ENCODE measurements around the gene MGAT3. TPM values are rescaled to one million over a fixed set of nuclear protein-coding genes. Genes with fewer than 3 reads are reported as not detected.

The MGAT3 gene
- total and polyA plus RNA-seq, 2 of the 13 experiments (the other 11 are each of a cell fraction or from before 2014, with no cell fraction given) = 0.11 to 0.15 TPM

DNA sequence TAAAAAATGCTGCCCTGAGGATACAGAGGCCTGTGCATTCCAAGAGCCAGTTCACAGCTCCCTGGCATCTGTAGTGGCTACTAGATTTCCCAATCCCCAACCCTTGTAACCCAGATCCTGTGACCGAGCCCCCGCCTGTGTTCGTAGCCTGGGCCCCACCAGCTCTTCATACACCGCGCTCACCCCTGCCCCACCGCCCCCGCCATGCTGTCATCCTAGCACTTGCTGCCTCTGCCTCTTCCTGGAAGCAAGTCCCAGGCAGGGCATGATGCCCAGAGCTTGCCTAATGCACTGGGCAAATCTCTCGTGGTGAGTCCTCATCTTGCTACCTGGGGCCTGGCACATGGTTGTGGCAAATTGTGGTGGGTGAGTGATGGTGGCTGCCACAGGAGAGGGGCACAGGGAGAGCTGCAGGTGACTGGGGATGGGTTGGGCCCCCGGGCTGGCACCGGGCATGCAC, 7.1 kb downstream of the MGAT3 start:
- Histone ChIP-seq H3K9me3 (ENCODE audit: low read length) (no peaks in the 10 kb centered on the region), H3K79me2 (ENCODE audit: insufficient read depth, low read length) (no peaks in the 10 kb centered on the region), H3K4me3 (replicated peaks in 1 of 3; ENCODE audit: insufficient read depth in 1 of 3, low read depth in 2 of 3, low read length in 3 of 3) (no peak overlapping the region), H3K27ac (ENCODE audit: extremely low read length, insufficient read depth, low read length) (no peak overlapping the region), H4K20me1 (ENCODE audit: insufficient read depth, low read length) (no peaks in the 10 kb centered on the region), H3K4me1 (ENCODE audit: insufficient read depth, low read length) (peaks cover 50% of the 10 kb centered on the region), H3K4me2 (ENCODE audit: low read depth, low read length) (no peak overlapping the region), H2AFZ (ENCODE audit: low read length) (no peak overlapping the region), H3K27me3 (ENCODE audit: control insufficient read depth in 1 of 2, insufficient read depth in 2 of 2, low read length in 2 of 2) (peaks cover 1 to 25% of the 10 kb centered on the region in 2 experiments; a peak in 2 of 5 replicates), H3K9ac (ENCODE audit: insufficient read depth, low read depth, low read length) (no peak overlapping the region), H3K36me3 (replicated peaks in 1 of 2; ENCODE audit: control insufficient read depth in 1 of 2, insufficient read depth in 2 of 2, low read length in 2 of 2) (no peaks in the 10 kb centered on the region)
- TF ChIP-seq, protein P1, sequence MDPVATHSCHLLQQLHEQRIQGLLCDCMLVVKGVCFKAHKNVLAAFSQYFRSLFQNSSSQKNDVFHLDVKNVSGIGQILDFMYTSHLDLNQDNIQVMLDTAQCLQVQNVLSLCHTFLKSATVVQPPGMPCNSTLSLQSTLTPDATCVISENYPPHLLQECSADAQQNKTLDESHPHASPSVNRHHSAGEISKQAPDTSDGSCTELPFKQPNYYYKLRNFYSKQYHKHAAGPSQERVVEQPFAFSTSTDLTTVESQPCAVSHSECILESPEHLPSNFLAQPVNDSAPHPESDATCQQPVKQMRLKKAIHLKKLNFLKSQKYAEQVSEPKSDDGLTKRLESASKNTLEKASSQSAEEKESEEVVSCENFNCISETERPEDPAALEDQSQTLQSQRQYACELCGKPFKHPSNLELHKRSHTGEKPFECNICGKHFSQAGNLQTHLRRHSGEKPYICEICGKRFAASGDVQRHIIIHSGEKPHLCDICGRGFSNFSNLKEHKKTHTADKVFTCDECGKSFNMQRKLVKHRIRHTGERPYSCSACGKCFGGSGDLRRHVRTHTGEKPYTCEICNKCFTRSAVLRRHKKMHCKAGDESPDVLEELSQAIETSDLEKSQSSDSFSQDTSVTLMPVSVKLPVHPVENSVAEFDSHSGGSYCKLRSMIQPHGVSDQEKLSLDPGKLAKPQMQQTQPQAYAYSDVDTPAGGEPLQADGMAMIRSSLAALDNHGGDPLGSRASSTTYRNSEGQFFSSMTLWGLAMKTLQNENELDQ (CRISPR knock-in tag; IDR thresholded peaks at IDR 0.05; ENCODE audit: borderline replicate concordance) = no peak
- TF ChIP-seq NFKB2 (CRISPR knock-in tag; IDR thresholded peaks at IDR 0.05; ENCODE audit: borderline replicate concordance) (no peak), SNRNP70 (IDR thresholded peaks at IDR 0.05; ENCODE audit: low read depth, low read length) (no peak), ZNF775 (CRISPR knock-in tag; IDR thresholded peaks at IDR 0.05; ENCODE audit: borderline replicate concordance) (no peak), IKZF1 (IDR thresholded peaks at IDR 0.05) (no peak), RFX1 (IDR thresholded peaks at IDR 0.05) (no peak), TBP (CRISPR knock-in tag; IDR thresholded peaks at IDR 0.05) (no peak), SOX6 (IDR thresholded peaks at IDR 0.05) (no peak), SOX6 (CRISPR knock-in tag; IDR thresholded peaks at IDR 0.05) (no peak), ZFP62 (CRISPR knock-in tag; IDR thresholded peaks at IDR 0.05) (no peak), ELF1 (CRISPR knock-in tag; IDR thresholded peaks at IDR 0.05) (no peak)
- TF ChIP-seq, protein P2, sequence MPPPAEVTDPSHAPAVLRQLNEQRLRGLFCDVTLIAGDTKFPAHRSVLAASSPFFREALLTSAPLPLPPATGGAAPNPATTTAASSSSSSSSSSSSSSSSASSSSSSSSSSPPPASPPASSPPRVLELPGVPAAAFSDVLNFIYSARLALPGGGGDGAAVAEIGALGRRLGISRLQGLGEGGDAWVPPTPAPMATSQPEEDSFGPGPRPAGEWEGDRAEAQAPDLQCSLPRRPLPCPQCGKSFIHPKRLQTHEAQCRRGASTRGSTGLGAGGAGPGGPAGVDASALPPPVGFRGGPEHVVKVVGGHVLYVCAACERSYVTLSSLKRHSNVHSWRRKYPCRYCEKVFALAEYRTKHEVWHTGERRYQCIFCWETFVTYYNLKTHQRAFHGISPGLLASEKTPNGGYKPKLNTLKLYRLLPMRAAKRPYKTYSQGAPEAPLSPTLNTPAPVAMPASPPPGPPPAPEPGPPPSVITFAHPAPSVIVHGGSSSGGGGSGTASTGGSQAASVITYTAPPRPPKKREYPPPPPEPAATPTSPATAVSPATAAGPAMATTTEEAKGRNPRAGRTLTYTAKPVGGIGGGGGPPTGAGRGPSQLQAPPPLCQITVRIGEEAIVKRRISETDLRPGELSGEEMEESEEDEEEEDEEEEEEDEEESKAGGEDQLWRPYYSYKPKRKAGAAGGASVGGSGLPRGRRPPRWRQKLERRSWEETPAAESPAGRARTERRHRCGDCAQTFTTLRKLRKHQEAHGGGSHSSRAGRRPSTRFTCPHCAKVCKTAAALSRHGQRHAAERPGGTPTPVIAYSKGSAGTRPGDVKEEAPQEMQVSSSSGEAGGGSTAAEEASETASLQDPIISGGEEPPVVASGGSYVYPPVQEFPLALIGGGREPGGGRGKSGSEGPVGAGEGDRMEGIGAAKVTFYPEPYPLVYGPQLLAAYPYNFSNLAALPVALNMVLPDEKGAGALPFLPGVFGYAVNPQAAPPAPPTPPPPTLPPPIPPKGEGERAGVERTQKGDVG (CRISPR knock-in tag; IDR thresholded peaks at IDR 0.05; ENCODE audit: borderline replicate concordance) = no peak
- TF ChIP-seq, protein P3, sequence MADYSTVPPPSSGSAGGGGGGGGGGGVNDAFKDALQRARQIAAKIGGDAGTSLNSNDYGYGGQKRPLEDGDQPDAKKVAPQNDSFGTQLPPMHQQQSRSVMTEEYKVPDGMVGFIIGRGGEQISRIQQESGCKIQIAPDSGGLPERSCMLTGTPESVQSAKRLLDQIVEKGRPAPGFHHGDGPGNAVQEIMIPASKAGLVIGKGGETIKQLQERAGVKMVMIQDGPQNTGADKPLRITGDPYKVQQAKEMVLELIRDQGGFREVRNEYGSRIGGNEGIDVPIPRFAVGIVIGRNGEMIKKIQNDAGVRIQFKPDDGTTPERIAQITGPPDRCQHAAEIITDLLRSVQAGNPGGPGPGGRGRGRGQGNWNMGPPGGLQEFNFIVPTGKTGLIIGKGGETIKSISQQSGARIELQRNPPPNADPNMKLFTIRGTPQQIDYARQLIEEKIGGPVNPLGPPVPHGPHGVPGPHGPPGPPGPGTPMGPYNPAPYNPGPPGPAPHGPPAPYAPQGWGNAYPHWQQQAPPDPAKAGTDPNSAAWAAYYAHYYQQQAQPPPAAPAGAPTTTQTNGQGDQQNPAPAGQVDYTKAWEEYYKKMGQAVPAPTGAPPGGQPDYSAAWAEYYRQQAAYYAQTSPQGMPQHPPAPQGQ (CRISPR knock-in tag; IDR thresholded peaks at IDR 0.05; ENCODE audit: borderline replicate concordance) = no peak
- TF ChIP-seq, protein P4, sequence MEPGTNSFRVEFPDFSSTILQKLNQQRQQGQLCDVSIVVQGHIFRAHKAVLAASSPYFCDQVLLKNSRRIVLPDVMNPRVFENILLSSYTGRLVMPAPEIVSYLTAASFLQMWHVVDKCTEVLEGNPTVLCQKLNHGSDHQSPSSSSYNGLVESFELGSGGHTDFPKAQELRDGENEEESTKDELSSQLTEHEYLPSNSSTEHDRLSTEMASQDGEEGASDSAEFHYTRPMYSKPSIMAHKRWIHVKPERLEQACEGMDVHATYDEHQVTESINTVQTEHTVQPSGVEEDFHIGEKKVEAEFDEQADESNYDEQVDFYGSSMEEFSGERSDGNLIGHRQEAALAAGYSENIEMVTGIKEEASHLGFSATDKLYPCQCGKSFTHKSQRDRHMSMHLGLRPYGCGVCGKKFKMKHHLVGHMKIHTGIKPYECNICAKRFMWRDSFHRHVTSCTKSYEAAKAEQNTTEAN (CRISPR knock-in tag; conservative IDR thresholded peaks at IDR 0.05) = no peak
- TF ChIP-seq, protein P5, sequence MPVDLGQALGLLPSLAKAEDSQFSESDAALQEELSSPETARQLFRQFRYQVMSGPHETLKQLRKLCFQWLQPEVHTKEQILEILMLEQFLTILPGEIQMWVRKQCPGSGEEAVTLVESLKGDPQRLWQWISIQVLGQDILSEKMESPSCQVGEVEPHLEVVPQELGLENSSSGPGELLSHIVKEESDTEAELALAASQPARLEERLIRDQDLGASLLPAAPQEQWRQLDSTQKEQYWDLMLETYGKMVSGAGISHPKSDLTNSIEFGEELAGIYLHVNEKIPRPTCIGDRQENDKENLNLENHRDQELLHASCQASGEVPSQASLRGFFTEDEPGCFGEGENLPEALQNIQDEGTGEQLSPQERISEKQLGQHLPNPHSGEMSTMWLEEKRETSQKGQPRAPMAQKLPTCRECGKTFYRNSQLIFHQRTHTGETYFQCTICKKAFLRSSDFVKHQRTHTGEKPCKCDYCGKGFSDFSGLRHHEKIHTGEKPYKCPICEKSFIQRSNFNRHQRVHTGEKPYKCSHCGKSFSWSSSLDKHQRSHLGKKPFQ (CRISPR knock-in tag; IDR thresholded peaks at IDR 0.05; ENCODE audit: insufficient replicate concordance) = no peak
- intact Hi-C loops (cut with micrococcal nuclease; ENCODE audit: unreplicated experiment) (no loop called here), in situ Hi-C loops (cut with HindIII; ENCODE audit: extremely low pct_ligation_motif_present, low pct_unique_long_range_greater_than_20kb) (no loop called here)
- WGBS (ENCODE audit: low lambda C conversion rate) = 63% methylated on average over 9 of the region's 10 CpGs
- ChIA-PET CTCF (ENCODE audit: low intra/inter-chr PET ratio, low total read pairs) (no interaction called here), POLR2A (interaction anchor here (0.9 kb wide), 1 partner anchor 59 kb away, joined by 3 read pairs; no protein-coding TSS in a partner anchor)
- FAIRE-seq (no peak), DNase-seq (ENCODE audit: low spot score) (no peak), ATAC-seq (no peak)
- no TSS peak for BruUV-seq (replicated peaks)
